ENCODE measurements around the gene STK25.
"Not testable (repeated sequence)": the region's sequence is repeated elsewhere in the genome, so short reads cannot be mapped to it uniquely, and the experiment has no call there.

STK25 gene

GRCh38 chr2:241509155-241509784 is 886 bp upstream of the STK25 start:
- no peak for DNase-seq (ENCODE audit: low read depth in 1 of 2, low spot score in 1 of 2)

DNA sequence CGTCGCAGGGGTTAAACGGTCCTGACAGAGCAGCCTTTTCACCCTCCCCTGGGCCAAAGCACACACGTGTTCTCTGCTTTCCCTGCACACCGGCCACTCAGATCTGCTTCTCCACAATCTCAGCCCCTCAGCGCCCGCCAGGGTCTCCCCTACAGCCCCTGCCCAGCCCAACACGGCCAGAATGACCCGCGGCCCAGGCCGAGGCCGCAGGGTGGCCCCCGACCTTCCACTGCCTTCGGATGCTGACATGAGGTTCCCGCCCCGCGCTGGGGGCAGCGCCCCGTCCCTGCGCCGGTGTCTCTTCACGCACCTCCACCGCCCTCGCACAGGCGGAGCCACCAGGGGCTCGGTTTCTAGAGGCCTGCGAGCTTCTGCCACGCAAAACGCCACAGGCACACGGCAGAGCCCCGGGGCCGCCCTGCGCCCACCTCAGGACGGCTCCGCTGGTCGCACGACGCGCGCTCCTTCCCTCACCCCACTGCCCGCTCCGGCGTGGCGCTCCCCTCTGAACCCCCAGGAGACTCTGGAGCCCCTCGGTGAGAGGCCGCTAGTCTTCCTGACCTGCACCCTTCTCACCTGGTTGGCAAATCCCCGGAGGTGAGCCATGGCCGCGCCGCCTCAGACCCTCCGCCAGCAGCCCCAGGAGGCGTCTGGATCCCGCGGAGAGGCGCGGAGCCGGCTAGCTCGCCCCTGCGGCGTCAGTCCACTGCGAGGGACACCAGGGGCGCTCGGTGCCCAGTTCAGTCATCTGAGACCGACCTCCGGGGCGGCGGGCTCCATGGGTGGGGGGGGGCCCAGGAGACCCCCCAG is 749 bp downstream of the STK25 start:
- DNase-seq (ENCODE audit: low read depth in 1 of 2, low spot score in 1 of 2), result peak in 1 of 2 donors; percentile 19

DNA sequence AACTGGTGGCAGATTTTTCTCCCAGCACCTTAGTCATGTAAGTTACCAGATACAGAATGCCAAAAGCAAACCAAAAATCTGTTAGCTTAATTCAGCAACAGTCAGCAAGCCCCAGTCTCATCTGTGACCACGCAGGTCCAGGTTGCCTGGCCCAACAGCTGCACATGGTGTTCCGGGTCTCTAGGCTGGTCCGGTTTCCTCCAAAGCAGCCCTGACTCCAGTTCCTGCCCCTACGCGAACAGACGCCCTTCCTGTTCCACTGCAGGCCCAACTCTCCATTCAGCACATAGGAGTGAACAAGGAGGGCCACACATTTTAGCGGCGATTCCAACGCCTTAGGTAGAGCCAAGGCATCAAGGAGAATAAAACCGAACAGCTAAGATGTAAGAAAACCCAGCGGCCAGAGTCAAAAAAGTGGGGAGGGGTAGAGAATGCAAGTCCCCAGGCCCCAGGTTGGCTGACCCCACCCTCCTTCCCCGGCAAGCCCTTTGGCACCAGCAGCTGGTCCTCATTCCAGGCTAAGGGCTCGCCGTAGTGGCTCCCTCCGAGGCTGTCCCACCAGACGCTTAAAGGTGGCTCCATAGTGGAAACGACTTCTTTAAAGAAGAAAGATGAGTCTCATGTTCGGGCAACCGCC is 1.5 kb downstream of the STK25 start:
- no peak for DNase-seq (ENCODE audit: low read depth in 1 of 2, low spot score in 1 of 2)

GRCh38 chr2:241506317-241506716 is 2.1 kb downstream of the STK25 start:
- DNase-seq (ENCODE audit: low read depth in 1 of 2, low spot score in 1 of 2), result not testable (repeated sequence)

GRCh38 chr2:241505781-241506201 is 2.6 kb downstream of the STK25 start:
- DNase-seq (ENCODE audit: low read depth in 1 of 2, low spot score in 1 of 2), result no peak

GRCh38 chr2:241505086-241505780 is 3.2 kb downstream of the STK25 start:
- DNase-seq (ENCODE audit: low read depth in 1 of 2, low spot score in 1 of 2), result no peak

GRCh38 chr2:241503776-241504392 is 4.5 kb downstream of the STK25 start:
- DNase-seq (ENCODE audit: low read depth in 1 of 2, low spot score in 1 of 2), result no peak

GRCh38 chr2:241502281-241502680 is 6.1 kb downstream of the STK25 start:
- no peak for DNase-seq (ENCODE audit: low read depth in 1 of 2, low spot score in 1 of 2)

- no peak for DNase-seq (ENCODE audit: low read depth in 1 of 2, low spot score in 1 of 2)
Observed at GRCh38 chr2:241501551-241501950, 6.8 kb downstream of the STK25 start.

GRCh38 chr2:241501099-241501541 is 7.3 kb downstream of the STK25 start:
- no peak for DNase-seq (ENCODE audit: low read depth in 1 of 2, low spot score in 1 of 2)

- no peak for DNase-seq (ENCODE audit: low read depth in 1 of 2, low spot score in 1 of 2)
Observed at GRCh38 chr2:241500431-241500975, 7.9 kb downstream of the STK25 start.

GRCh38 chr2:241500016-241500415 is 8.4 kb downstream of the STK25 start:
- no peak for DNase-seq (ENCODE audit: low read depth in 1 of 2, low spot score in 1 of 2)

GRCh38 chr2:241499146-241499965 is 9.0 kb downstream of the STK25 start:
- no peak for DNase-seq (ENCODE audit: low read depth in 1 of 2, low spot score in 1 of 2)

DNA sequence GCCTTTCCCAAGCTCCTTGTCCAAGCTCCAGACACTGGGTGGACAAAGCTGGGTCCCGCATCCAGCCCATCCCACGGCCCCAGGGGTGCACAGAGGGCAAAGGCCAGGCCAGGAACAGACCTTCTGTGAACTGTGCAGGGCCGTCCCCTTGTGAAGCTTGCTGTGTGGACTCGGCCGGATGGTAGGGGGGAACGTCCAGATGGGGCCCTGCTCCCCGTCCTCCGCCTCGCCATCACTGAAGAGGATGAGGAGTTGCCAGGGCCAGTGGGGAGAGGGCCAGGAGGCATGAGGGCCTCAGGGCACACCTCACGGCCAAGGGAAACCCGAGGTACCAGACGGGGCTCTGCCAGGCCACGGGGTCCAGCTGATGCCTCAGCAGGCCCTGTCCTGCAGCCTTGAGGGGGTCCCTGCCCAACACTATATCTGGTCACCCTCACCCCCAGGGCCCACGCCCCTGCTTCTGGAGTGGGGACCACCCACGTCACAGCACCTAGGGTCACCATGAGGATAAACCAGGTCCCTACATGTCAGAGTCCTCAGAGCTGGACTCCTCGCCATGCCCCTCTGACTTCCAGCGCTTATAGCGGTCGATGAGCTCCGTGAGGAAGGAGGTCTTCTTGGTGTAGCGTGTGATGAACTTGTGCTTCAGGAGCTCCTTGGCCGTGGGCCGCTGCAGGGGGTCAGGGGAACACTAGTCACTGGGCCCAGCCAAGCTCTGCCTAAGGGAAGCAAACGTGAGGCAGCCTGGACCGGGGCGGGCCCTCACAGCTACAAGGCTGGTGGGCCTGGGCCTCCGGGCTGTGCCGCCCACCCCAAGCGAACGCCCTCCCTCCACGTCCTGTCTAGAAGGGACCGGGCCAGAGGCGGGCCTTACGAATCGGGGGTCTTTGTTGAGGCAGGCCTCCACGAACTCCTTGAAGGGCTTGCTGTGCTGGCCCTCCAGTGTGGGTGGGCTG is 10.0 kb downstream of the STK25 start:
- DNase-seq (ENCODE audit: low read depth in 1 of 2, low spot score in 1 of 2), result no peak

DNA sequence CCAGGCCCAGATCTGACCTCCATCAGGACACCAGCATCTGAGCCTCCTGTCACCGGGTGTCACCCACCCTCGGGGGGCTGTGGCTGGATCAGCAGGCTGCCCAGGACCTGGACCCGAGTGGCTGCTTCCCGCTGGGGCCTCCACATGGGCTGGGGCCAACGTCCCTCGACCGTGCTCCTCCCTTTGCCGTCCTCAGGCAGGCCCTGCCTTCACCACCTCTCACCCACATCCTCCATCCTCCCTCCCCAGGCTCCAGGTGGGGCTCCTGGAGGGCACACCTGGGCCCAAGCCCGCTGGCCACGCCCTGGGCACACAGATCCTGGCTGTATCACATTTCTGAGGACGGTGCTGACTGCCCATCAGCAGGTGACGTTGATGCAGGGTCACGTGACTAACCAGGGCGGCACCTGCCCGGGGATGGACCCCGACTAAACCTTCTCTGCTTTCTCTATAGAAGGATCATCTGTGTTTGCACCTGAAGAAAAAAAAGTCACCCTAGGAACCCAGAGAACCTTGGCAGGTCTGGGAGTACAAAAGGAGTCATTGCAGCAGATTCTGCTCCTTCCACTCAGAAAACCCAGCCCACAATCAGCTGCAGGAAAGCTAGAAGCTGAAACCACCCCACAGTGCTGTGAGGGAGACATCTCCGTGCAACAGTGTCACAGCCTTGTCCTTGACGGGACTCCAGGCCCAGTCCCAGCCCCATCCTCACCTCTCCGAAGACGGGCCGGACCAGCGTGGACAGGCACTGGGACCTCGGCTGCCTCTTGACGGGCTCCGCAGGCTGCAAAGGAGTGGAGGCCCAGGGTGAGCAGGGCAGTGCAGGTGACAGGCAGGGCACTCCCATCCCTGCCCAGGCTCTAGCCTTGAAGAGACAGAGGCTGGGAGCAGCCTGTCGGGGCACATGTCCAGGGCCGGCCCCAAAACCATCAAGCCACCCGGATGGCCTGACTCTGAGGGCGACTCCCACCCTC is 11.2 kb downstream of the STK25 start:
- DNase-seq (ENCODE audit: low read depth in 1 of 2, low spot score in 1 of 2), result no peak

GRCh38 chr2:241496003-241496707 is 12.2 kb downstream of the STK25 start:
- no peak for DNase-seq (ENCODE audit: low read depth in 1 of 2, low spot score in 1 of 2)

Data from stimulated activated CD4-positive, alpha-beta T cell treated with anti-CD3 and anti-CD28 coated beads, Interleukin-15, amount 100 ng/mL, for 1 hour (primary cell).